ENCODE measurements around the gene C6orf52. TPM values are rescaled to one million over a fixed set of nuclear protein-coding genes. Genes with fewer than 3 reads are reported as not detected.

The C6orf52 gene
- total and polyA plus RNA-seq, 2 of the 13 experiments (the other 11 are each of a cell fraction or from before 2014, with no cell fraction given) = 0.50 to 0.53 TPM

- TF ChIP-seq ARID5B (CRISPR knock-in tag; IDR thresholded peaks at IDR 0.05) (peak; percentile 75; the same call in 1 of the 2 replicates), ASH2L (IDR thresholded peaks at IDR 0.05; ENCODE audit: insufficient read length, low read depth, low read length) (peak; percentile 97), ZNF598 (CRISPR knock-in tag; IDR thresholded peaks at IDR 0.05; ENCODE audit: borderline replicate concordance) (no peak), SALL1 (CRISPR knock-in tag; IDR thresholded peaks at IDR 0.05) (peak; percentile 55), AGO1 (IDR thresholded peaks at IDR 0.05; ENCODE audit: low read depth, low read length, poor library complexity, severe bottlenecking) (peak; percentile 27), GPN1 (CRISPR knock-in tag; IDR thresholded peaks at IDR 0.05; ENCODE audit: borderline replicate concordance) (no peak), ZNF639 (CRISPR knock-in tag; conservative IDR thresholded peaks at IDR 0.05) (0 out of 2 replicates have a peak, but pooled peaks have one; percentile 71), ZSCAN21 (CRISPR knock-in tag; IDR thresholded peaks at IDR 0.05; ENCODE audit: borderline replicate concordance) (peak; percentile 45; the same call in 1 of the 2 replicates), ZUFSP (CRISPR knock-in tag; IDR thresholded peaks at IDR 0.05; ENCODE audit: borderline replicate concordance) (no peak), ZZZ3 (CRISPR knock-in tag; IDR thresholded peaks at IDR 0.05; ENCODE audit: borderline replicate concordance) (no peak; the same call in 1 of the 2 replicates), ZNF7 (CRISPR knock-in tag; IDR thresholded peaks at IDR 0.05) (no peak), PLSCR1 (CRISPR knock-in tag; IDR thresholded peaks at IDR 0.05; ENCODE audit: borderline replicate concordance) (no peak), MXD1 (CRISPR knock-in tag; IDR thresholded peaks at IDR 0.05) (peak; percentile 98; the same call in 1 of the 2 replicates), ZNF891 (CRISPR knock-in tag; IDR thresholded peaks at IDR 0.05) (0 out of 2 replicates have a peak, but pooled peaks have one; percentile 35), ZFP82 (CRISPR knock-in tag; IDR thresholded peaks at IDR 0.05; ENCODE audit: borderline replicate concordance) (0 out of 2 replicates have a peak, but pooled peaks have one; percentile 17), ZNF839 (CRISPR knock-in tag; IDR thresholded peaks at IDR 0.05; ENCODE audit: borderline replicate concordance) (no peak), ZNF256 (CRISPR knock-in tag; conservative IDR thresholded peaks at IDR 0.05) (0 out of 2 replicates have a peak, but pooled peaks have one; percentile 45), SATB2 (CRISPR knock-in tag; IDR thresholded peaks at IDR 0.05) (0 out of 2 replicates have a peak, but pooled peaks have one; percentile 42), ARID2 (CRISPR knock-in tag; IDR thresholded peaks at IDR 0.05; ENCODE audit: borderline replicate concordance) (peak; percentile 87)
These were observed at the start of gene C6orf52, which contains the start of gene PAK1IP1 (continued) for GRCh38 chr6:10694302-10695085.
